H1 (cell line): ENCODE measurements around the gene NPBWR2.

Experiments used
- CTCF ChIP-seq, 3 experiments: IDR thresholded peaks; 1 replicate in 2 of 3; 2 replicates in 1 of 3; pipeline versions ENCODE4 v1.5.1 to v1.6.1; 2011; ENCODE audit warnings: low read length in 3 of 3, mild to moderate bottlenecking in 3 of 3, inconsistent platforms in 2 of 3, low read depth in 1 of 3, moderate library complexity in 1 of 3; ENCODE audit not compliant: insufficient read depth in 1 of 3; ENCODE audit errors: control extremely low read depth in 1 of 3
- EZH2 ChIP-seq: fragments of 200-600 bp; sonication (generic); IDR thresholded peaks from 2 replicates; pipeline ENCODE4 v1.7.1; 2012; ENCODE audit warnings: low read depth, mild to moderate bottlenecking, moderate library complexity, low read length, inconsistent platforms; ENCODE audit not compliant: severe bottlenecking
- POLR2A ChIP-seq, 2 experiments: IDR thresholded peaks; 1 replicate in 1 of 2; 2 replicates in 1 of 2; pipeline ENCODE4 v1.6.1; 2011; ENCODE audit warnings: low read depth in 2 of 2, low read length in 2 of 2, mild to moderate bottlenecking in 2 of 2; ENCODE audit errors: control extremely low read depth in 1 of 2
- SAP30 ChIP-seq: fragments of 300-600 bp; sonication (generic); IDR thresholded peaks from 2 replicates; pipeline ENCODE4 v1.7.1; 2012; ENCODE audit warnings: low read length, moderate library complexity, mild to moderate bottlenecking, inconsistent platforms; ENCODE audit not compliant: insufficient read depth, insufficient replicate concordance
- TAF7 ChIP-seq: optimal IDR thresholded peaks from 2 replicates; pipeline ENCODE3; 2011; ENCODE audit warnings: low read depth, mild to moderate bottlenecking, inconsistent platforms, low read length, moderate library complexity, borderline replicate concordance

- TF ChIP-seq POLR2A (IDR thresholded peaks at IDR 0.05; ENCODE audit: control extremely low read depth in 1 of 2, low read depth in 2 of 2, low read length in 2 of 2) (no peak), EZH2 (no peak), CTCF (IDR thresholded peaks at IDR 0.05; ENCODE audit: control extremely low read depth in 1 of 3, insufficient read depth in 1 of 3, low read depth in 1 of 3, low read length in 3 of 3) (no peak), TAF7 (no peak), SAP30 (no peak)
Observed at GRCh38 chr20:64092258-64093012, 14.9 kb downstream of the NPBWR2 start.
